GM18909 (cell line): ENCODE results near the gene PRKAG2.

ENCODE experiments used
- ATAC-seq: cut with Tn5 transposase; IDR thresholded peaks from one replicate; pipeline ENCODE4 v1.9.1; 2021; ENCODE audit warnings: mild to moderate bottlenecking; ENCODE audit not compliant: unreplicated experiment, poor library complexity

PRKAG2 gene

GRCh38 chr7:151740081-151740851, 136.6 kb downstream of the PRKAG2 start:
- no peak for ATAC-seq

- ATAC-seq, result no peak
Observed at GRCh38 chr7:151738925-151739324, 138.0 kb downstream of the PRKAG2 start.

GRCh38 chr7:151736403-151736909, 140.5 kb downstream of the PRKAG2 start:
- ATAC-seq, result no peak

- no peak for ATAC-seq
Observed at GRCh38 chr7:151735851-151736402, 141.0 kb downstream of the PRKAG2 start.

- ATAC-seq, result no peak
Observed at GRCh38 chr7:151735186-151735850, 141.6 kb downstream of the PRKAG2 start.

GRCh38 chr7:151732834-151733592, 143.9 kb downstream of the PRKAG2 start:
- no peak for ATAC-seq

GRCh38 chr7:151732292-151732691, 144.6 kb downstream of the PRKAG2 start:
- no peak for ATAC-seq

- no peak for ATAC-seq
Observed at GRCh38 chr7:151731022-151731441, 145.9 kb downstream of the PRKAG2 start.

- ATAC-seq, result no peak
Observed at GRCh38 chr7:151730591-151730990, 146.3 kb downstream of the PRKAG2 start.

GRCh38 chr7:151729521-151729921, 147.4 kb downstream of the PRKAG2 start:
- ATAC-seq, result no peak

- ATAC-seq, result no peak
Observed at GRCh38 chr7:151728746-151729145, 148.2 kb downstream of the PRKAG2 start.

GRCh38 chr7:151728286-151728660, 148.6 kb downstream of the PRKAG2 start:
- no peak for ATAC-seq

- peak; percentile 64 for ATAC-seq
Observed at GRCh38 chr7:151727579-151728285, 149.2 kb downstream of the PRKAG2 start.

GRCh38 chr7:151726652-151727578, 150.0 kb downstream of the PRKAG2 start:
- no peak for ATAC-seq

GRCh38 chr7:151725844-151726651, 150.9 kb downstream of the PRKAG2 start:
- ATAC-seq, result no peak

GRCh38 chr7:151724920-151725584, 151.9 kb downstream of the PRKAG2 start:
- ATAC-seq, result no peak

- ATAC-seq, result no peak
Observed at GRCh38 chr7:151724250-151724915, 152.5 kb downstream of the PRKAG2 start.
